Measurements from ENCODE around the gene RAD51B.
A peak's percentile ranks its signal among the peaks of the same experiment; 100 is the strongest.

Gene RAD51B

DNA sequence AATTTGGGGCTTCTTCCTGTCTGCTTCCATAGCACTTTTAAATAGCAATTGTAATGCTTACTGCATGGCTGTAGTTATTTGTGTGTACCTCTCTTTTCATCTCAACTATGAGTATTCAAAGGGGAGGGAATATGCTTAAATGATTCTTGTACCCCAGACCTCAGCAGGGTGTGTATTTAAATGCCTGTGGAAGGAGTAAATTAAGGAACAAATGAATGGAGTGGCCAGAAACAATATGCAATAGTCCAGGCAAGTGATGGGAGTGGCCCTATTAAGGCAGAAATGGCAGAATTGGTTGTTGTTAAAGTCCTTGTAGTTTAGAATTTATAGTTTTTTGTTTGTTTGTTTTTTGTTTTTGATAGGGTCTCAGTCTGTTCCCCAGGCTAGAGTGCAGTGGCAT, 1.5 kb downstream of the RAD51B start:
- in situ Hi-C loops (cut with MboI; ENCODE audit: low pct_unique_long_range_greater_than_20kb, low sequenced_read_pairs): no loop called here
- no peak for DNase-seq

DNA sequence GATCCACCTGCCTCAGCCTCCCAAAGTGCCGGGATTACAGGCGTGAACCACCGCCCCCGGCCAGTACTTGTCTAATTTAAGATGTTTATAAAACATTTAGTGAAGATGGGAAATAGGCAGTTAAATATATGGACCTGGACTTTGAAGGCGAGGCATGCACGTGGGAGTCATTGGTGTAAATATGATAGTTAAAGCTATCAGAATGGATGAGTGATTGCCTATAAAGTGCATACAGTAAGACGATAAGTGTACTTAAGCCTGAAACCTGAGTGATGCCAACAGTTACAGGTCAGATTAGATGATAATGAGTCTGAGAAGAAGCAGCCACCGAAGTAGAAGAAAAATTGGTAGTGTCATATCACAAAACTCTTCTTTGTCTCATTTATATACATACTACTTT, 11.5 kb downstream of the RAD51B start:
- in situ Hi-C loops (cut with MboI; ENCODE audit: low pct_unique_long_range_greater_than_20kb, low sequenced_read_pairs): no loop called here

DNA sequence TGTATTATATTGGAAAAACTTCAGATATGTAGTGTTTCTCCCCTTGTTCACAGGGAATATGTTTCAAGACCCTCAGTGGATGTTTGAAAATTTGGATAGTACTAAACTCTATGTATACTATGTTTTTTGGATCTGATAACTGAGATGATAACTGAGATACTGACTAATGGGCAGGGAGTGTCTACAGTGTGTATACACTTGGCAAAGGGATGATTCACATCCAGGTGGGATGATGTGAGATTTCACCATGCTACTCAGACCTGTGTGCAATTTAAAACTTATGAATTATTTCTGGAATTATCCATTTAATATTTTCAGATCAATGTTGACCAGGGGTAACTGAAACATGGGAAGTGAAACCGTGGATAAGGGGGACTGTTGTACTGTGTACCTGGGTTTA, 13.8 kb downstream of the RAD51B start:
- in situ Hi-C loops (cut with MboI; ENCODE audit: low pct_unique_long_range_greater_than_20kb, low sequenced_read_pairs): no loop called here

More for the DNA sequence above, 11.5 kb downstream of the RAD51B start:
- DNase-seq: no peak

DNA sequence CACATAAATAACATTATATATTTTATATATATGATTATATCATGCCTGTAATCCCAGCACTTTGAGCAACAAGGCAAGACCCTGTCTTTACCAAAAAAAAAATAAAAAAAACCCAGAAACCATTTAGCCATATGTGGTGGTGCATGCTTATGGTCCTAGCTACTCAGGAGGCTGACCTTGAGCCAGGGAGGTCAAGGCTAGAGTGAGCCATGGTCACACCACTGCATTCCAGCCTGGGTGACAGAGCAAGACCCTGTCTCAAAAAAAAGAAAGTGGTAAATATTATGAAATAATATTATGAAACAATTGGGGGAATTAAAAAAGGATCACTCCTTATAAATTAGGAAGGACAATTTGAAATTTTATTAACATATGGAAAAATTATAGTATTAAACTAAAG, 16.0 kb downstream of the RAD51B start:
- DNase-seq: no peak
- in situ Hi-C loops (cut with MboI; ENCODE audit: low pct_unique_long_range_greater_than_20kb, low sequenced_read_pairs): no loop called here

More for the DNA sequence above, 13.8 kb downstream of the RAD51B start:
- no peak for DNase-seq

DNA sequence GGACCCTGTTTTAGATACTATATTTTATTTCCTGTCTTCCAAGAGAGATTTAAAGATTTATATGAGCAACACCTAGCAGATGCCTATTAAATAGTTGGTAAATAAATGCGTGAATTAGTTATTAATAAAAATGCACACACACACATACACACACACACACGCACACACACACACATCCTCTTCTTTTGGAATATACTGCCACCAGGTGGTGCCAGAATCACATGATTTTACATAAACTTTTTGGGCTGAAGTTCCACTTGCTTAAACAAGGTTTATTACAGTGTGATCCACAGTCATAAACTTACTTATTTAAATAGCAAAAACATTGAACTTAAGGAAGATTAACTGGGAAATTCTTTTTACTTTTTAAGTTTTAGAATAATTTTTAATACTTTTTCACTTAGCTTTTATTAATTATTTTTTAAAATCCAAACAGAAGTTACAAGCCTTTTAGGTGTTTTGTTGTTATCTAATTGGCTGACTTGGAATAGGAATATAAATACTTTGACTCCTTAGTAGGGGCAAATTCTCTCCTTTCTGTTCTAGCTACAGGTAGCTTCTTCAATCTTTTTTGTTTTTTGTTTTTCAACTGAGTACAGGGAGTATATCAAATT, 17.5 kb downstream of the RAD51B start:
- DNase-seq: peak; percentile 75

DNA sequence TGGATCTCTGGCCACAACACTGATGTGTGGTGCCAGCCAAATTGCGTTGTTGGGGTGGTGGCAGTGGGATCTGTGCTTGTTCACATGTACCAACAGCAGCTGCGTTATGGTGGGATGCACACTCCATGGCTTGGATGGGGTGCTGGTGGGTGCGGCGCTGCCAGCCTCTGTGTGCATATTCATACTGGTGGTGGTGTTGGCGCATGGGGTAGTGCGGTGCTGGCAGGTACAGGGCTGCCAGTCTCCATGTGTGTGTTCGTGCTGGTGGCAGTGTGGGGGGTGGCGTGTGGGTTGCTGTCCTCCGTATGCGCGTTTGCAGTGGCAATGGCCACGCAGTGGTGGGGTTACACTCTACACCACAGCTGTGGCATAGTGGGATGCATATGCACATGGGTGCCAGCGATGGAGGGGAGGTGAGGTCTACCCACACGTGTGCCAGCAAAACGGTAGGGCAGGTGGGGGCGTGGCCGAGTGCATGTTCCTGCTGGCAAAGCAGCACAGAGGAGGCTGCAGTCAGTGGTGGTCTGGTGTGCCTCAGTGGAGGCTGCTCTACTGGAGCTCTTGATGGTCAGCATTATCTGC, 26.5 kb downstream of the RAD51B start:
- no peak for DNase-seq
- in situ Hi-C loops (cut with MboI; ENCODE audit: low pct_unique_long_range_greater_than_20kb, low sequenced_read_pairs): no loop called here

More for the DNA sequence above, 17.5 kb downstream of the RAD51B start:
- in situ Hi-C loops (cut with MboI; ENCODE audit: low pct_unique_long_range_greater_than_20kb, low sequenced_read_pairs): no loop called here

DNA sequence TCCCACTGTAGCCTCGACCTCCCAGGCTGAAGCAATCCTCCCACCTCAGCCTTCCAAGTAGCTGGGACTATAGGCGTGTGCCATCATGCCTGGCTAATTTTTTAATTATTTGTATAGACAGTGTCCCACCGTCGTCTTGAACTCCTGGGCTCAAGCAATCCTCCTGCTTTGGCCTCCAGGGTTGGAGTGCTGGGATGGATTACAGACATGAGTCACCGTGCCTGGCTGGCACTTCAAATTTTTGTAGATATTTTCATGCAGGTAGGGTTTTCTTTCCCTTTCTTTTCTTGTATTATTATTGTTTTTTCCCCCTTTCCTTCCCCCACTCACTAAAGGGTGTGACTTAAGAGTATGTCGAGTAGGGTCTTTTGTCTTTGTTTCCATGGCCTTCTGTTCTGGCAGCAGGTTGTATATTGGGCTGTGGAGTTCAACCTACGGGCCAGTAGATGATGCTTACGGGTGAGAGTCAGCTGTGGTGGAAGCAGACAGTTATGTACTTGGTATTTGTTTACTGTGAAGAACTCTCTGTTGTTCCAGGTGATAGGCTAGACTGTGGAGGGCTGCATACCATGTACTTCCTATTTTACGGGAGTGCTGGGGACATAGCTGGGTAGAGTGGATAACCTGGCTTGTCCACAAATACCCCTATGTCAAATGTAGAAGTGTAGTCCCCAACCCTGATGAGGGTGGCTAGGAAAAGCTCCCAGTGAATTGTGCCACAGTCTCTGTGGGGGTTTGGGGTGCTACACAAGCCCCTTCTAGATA, 30.7 kb downstream of the RAD51B start:
- in situ Hi-C loops (cut with MboI; ENCODE audit: low pct_unique_long_range_greater_than_20kb, low sequenced_read_pairs): no loop called here
- DNase-seq: no peak

DNA sequence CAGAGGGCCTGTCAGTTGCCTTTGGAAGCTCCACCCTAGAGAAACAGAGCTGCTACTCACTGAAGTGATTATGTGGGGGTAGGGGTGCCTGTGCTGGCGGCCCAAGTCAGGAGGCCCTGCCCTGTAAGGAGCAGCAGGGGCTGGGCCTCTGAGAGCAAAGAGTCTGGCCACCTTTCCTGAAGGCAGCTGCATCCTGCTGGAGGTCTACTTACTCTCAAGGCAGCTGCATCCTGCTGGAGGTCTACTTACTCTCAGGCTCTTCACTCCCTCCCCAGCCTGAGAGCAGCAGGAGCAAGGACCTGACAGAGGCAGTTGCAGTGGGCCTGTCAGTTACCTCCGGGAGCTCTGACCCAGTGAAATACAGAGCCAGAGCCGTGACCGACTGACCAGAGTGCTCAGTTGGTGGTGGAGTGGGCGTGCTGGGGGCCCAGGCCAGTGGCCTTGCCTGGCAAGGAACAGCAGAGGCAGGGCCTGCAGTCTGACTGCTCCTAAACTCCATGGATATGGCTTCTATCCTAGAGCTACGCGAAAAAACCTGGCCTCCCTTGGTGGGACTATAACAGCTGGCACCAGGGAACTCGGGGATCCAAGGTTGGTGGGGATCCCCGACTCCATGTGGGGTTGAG, 32.3 kb downstream of the RAD51B start:
- in situ Hi-C loops (cut with MboI; ENCODE audit: low pct_unique_long_range_greater_than_20kb, low sequenced_read_pairs): no loop called here
- no peak for DNase-seq

DNA sequence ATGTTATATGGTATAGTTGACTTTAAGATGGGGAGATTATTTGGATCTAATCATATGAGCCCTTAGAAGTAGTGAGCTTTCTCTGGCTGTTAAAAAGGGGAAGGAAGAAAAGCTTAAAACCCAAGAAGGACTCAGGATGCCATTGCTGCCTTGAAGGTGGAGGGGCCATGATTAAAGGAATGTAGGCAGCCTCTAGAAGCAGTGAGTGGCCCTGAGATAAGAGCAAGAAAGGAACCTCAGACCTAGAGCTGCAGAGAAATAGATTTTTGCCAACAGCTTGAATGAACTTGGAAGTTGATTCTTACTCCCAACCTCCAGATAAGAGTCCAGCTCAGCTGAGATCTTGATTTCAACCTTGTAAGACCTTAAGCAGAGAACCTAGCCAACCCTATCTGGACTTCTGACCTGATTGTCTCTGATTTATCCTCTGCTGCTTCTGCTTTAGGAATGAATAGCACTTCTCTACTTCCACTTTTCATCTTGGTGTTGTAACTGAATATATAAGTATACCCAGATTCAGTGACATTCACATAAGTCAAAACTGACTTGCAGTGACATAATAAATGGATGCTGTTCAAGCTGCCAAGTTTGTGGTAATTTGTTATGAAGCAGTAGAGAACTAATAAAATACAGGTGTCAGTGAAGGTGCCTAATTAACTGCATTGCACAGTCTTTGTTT, 33.5 kb downstream of the RAD51B start:
- DNase-seq: peak; percentile 16
- in situ Hi-C loops (cut with MboI; ENCODE audit: low pct_unique_long_range_greater_than_20kb, low sequenced_read_pairs): no loop called here

DNA sequence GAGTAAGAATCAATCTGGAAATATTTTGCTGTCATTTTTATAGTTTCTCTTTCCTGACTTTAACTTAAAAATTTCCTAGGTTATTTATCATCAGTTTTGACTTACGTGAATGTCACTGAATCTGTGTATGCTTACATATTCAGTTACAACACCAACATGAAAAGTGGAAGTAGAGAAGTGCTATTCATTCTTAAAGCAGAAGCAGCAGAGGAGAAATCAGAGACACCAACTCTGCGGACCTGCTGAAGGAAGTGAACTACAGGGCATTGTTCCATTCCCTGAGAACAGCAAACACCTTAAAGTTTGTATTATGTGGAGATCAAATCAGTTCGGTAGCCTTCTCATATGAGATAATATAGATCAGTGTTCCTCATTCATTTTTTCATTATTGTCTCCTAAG, 34.1 kb downstream of the RAD51B start:
- in situ Hi-C loops (cut with MboI; ENCODE audit: low pct_unique_long_range_greater_than_20kb, low sequenced_read_pairs): no loop called here
- peak; percentile 9 for DNase-seq

DNA sequence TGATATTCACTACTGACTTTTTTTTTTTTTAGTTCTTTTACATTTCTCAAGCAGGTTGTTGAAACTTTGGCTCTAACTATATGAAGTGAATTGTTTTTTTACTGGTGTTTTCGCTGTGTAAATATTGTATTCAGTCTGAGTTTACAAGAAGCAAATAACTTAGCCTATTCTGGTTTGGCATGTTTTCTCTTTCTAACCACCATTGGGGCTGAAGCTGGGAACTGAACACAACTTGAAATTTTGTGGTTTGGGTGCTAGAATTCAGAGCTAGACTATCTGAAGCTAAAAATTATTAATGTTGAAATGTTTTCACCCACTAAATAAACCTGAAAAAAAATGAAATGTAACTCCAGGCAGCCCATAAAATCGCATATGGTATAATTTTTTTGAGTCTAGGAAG, 37.2 kb downstream of the RAD51B start:
- DNase-seq: no peak
- in situ Hi-C loops (cut with MboI; ENCODE audit: low pct_unique_long_range_greater_than_20kb, low sequenced_read_pairs): no loop called here

DNA sequence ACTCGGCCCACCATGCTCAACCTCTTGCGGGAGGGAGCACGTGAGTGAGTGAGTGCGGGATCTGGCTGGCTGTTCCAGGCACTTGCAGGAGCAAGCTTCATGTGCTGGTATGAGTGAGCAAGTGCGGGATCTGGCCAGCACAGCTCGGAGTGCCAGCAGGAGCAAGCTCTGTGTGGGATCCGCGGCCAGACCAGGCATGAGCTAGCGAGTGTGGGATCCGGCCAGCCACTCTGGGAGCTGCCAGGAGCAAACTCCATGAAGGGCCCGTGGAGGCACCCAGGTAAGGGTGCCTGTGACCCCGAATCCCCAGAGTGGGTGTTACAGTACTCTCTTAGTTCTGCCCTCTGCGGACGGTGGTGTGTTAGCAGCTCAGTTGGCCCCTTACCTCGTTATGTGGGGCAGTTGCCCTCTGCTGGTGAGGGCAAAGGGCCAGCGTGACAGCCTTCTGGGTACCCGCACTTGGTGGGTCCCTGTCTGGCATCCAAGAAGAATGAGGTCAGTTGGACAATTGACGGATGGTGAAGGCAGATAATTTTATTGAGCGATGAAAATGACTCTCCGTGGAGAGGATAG, 38.3 kb downstream of the RAD51B start:
- in situ Hi-C loops (cut with MboI; ENCODE audit: low pct_unique_long_range_greater_than_20kb, low sequenced_read_pairs): no loop called here
- no peak for DNase-seq

DNA sequence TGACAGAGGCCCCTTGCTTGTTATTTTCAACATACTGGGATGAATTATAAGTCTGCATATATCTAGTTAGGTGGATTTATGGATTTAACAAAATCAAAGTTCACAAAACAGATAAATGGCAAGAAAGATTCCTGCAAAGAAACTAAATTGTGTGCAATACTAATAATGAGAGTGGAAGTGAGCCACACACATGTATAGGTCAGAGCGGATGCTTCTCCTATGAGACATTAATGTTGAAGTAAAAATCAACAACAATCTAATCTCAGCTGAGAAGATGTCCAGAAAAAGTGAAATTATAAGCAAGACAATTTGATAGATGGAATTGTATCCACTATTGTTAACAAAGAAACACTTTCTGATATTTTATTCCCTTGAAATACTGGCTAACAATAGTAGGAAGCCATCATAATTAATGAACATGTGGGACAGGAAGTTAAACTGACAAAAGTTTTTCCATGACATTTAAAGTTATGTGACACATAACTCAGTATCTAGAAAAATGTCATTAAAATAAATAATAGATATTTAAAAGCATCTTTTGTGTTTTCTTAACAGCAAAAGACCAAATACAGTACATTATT, 39.7 kb downstream of the RAD51B start:
- in situ Hi-C loops (cut with MboI; ENCODE audit: low pct_unique_long_range_greater_than_20kb, low sequenced_read_pairs): no loop called here
- DNase-seq: no peak

DNA sequence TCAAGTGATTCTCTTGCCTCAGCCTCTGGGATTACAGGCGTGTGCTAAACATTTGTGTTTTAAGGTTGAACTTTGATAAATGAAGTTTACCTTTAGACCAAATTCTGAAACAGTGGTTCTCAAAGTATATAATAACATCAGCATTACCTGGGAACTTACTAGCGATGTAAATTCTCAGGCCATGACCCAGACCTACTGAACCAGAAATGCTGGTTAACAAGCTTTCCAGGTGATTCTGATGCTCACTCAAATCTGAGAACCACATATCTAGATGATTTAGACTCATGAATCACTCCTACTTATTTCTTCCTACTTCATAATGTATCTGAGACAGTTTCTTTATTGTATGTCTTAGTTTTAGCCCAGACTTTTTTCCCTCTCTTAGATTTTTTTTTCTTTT, 43.6 kb downstream of the RAD51B start:
- in situ Hi-C loops (cut with MboI; ENCODE audit: low pct_unique_long_range_greater_than_20kb, low sequenced_read_pairs): no loop called here

DNA sequence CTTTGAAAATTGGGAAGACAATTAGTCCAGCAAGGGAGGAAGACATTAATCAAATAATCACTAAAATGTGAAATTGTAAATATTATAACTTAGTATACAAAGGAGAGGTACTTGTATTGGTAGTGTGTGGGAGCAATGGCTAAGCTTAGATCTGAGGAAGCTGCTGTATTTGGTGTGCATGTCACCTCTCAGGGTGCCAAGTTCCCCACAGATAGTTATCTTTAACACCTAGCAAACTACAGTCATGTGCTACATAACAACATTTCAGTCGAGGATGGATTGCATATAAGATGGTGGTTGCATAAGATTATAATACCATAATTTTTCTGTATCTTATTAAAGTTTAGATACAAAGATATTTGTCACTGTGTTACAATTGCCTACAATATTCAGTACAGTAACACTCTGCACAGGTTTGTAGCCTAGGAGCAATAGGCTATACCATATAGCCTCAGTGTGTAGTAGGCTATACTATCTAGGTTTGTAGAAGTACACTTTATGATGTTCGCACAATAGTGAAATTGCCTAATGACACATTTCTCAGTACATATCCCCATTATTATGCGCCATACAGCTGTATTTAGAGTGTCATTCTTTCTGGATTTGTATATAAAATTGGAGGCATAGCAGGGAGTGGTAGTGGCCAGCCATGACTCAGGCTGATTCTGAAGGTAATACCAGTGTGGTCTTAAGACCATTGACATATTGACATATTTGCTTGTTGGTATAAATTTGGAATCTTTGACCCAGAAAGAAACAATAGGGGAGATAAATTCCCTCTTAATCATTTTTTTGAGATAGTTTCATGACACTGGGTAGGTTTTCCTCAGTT, 55.8 kb downstream of the RAD51B start:
- in situ Hi-C loops (cut with MboI; ENCODE audit: low pct_unique_long_range_greater_than_20kb, low sequenced_read_pairs): no loop called here
- no peak for DNase-seq

More for the DNA sequence above, 43.6 kb downstream of the RAD51B start:
- DNase-seq: no peak

DNA sequence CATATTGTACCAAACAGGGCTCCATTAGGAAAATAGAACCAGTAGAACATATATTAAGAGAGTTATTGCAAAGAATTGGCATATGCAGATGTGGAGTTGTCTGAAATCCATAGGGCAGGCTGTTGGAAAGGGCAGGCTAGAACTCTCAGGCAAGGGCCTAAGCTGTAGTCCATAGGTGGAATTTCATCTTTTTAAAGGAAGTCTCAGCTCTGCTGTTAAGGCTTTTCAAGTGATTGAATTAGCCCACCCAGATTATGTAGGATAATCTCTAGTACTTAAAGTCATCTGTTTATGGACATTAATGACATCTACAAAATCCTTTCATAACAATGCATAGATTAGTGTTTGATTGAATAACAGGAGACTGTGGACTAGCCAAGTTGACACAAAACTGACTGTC, 59.4 kb downstream of the RAD51B start:
- no peak for DNase-seq
- in situ Hi-C loops (cut with MboI; ENCODE audit: low pct_unique_long_range_greater_than_20kb, low sequenced_read_pairs): no loop called here

DNA sequence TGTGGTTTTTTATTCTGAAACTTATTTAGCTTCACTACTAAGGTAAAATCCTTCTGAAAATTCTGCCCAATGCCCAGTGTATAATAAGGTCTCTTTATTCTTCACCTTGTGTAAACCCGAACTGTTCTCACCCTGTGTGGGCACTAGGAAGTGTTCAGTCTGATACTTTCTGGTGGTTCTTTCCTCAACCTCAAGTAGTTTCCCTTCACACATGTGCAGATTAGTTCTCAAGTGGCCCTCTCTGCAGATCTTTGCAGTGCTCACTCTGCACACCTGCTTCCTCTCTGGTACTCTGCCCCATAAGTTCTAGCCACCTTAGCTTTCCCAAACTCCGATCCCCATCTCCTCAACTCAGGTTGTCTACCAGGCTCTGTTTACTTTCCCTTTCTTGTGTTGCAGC, 61.6 kb downstream of the RAD51B start:
- in situ Hi-C loops (cut with MboI; ENCODE audit: low pct_unique_long_range_greater_than_20kb, low sequenced_read_pairs): no loop called here
- DNase-seq: no peak

DNA sequence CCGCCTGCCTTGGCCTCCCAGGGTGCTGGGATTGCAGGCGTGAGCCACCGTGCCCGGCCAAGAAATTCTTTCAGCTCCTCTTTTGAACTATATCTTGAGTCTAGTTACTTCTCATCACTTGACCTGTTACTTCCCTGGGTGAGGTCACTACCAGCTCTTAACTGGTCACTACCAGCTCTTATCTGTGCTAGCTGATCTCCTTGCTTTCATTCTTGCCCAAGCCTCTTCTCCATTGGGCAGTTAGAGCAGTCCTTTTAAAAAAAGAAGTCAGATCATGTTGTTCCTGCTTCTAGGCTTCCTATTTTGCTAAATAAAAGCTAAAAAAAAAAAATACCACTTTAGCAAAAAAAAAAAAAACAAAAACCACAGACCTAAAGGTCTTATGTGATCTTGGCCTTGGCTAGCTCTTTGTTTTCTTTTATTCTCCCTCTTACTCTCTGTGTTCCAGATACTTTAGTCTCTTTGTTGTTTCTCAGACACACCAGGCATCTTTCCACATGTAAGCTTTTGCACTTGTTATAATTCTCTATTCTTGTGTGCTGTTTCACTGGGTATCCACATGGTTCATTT, 63.5 kb downstream of the RAD51B start:
- in situ Hi-C loops (cut with MboI; ENCODE audit: low pct_unique_long_range_greater_than_20kb, low sequenced_read_pairs): no loop called here
- DNase-seq: no peak
